Measurements from ENCODE around the gene ADCY10.

GRCh38 chr1:167899253-167899681 lies 14.7 kb downstream of the ADCY10 start:
- TF ChIP-seq CTCF (IDR thresholded peaks at IDR 0.05) (no peak), POLR2A (IDR thresholded peaks at IDR 0.05) (no peak)
